ENCODE data around the gene UQCRC1.

DNA sequence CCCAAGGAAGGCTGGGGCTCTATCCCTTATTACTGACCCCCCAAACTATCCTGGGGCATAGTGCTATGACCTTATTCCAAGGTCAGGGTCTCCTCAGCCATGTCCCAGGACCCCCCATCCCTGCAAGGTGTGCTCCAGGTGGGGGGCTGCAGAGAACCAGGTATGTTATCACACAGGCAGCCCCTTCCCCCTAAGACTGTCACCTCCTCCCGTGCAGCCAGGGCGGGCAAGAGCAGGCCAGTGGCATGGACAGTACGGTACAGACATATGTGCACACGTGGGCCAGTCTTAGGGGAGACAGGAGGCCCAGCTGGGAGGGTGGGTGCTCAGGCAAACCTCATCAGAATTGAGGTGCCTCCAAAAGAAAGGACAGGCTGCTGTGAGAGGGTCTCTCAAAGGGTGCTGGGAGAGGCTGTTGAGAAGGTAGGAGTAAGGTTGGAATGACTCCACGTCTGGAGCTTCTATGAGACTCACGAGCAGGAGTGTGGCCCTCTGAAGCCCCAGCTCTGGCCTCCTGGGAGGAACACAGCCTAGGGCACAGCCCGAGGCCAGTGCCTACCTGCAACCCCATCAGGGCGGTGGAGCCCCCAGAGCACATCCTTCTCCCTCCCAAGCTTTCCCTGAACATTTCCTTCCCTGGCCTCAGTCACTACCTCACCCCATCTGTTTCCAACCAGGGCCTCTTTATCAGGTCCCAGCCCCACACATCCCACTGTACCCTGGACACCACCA, 12.6 kb downstream of the UQCRC1 start:
- TF ChIP-seq HDAC2 (IDR thresholded peaks at IDR 0.05) (no peak), HOXA7 (CRISPR knock-in tag; IDR thresholded peaks at IDR 0.05) (no peak), BHLHE40 (IDR thresholded peaks at IDR 0.05; ENCODE audit: low read depth, low read length) (no peak), POLR2A (IDR thresholded peaks at IDR 0.05; ENCODE audit: low read length) (no peak), ESRRA (IDR thresholded peaks at IDR 0.05; ENCODE audit: borderline replicate concordance, low read length) (no peak)
- TF ChIP-seq, protein P1, sequence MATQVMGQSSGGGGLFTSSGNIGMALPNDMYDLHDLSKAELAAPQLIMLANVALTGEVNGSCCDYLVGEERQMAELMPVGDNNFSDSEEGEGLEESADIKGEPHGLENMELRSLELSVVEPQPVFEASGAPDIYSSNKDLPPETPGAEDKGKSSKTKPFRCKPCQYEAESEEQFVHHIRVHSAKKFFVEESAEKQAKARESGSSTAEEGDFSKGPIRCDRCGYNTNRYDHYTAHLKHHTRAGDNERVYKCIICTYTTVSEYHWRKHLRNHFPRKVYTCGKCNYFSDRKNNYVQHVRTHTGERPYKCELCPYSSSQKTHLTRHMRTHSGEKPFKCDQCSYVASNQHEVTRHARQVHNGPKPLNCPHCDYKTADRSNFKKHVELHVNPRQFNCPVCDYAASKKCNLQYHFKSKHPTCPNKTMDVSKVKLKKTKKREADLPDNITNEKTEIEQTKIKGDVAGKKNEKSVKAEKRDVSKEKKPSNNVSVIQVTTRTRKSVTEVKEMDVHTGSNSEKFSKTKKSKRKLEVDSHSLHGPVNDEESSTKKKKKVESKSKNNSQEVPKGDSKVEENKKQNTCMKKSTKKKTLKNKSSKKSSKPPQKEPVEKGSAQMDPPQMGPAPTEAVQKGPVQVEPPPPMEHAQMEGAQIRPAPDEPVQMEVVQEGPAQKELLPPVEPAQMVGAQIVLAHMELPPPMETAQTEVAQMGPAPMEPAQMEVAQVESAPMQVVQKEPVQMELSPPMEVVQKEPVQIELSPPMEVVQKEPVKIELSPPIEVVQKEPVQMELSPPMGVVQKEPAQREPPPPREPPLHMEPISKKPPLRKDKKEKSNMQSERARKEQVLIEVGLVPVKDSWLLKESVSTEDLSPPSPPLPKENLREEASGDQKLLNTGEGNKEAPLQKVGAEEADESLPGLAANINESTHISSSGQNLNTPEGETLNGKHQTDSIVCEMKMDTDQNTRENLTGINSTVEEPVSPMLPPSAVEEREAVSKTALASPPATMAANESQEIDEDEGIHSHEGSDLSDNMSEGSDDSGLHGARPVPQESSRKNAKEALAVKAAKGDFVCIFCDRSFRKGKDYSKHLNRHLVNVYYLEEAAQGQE (IDR thresholded peaks at IDR 0.05), result no peak
- TF ChIP-seq, protein P2, sequence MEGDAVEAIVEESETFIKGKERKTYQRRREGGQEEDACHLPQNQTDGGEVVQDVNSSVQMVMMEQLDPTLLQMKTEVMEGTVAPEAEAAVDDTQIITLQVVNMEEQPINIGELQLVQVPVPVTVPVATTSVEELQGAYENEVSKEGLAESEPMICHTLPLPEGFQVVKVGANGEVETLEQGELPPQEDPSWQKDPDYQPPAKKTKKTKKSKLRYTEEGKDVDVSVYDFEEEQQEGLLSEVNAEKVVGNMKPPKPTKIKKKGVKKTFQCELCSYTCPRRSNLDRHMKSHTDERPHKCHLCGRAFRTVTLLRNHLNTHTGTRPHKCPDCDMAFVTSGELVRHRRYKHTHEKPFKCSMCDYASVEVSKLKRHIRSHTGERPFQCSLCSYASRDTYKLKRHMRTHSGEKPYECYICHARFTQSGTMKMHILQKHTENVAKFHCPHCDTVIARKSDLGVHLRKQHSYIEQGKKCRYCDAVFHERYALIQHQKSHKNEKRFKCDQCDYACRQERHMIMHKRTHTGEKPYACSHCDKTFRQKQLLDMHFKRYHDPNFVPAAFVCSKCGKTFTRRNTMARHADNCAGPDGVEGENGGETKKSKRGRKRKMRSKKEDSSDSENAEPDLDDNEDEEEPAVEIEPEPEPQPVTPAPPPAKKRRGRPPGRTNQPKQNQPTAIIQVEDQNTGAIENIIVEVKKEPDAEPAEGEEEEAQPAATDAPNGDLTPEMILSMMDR (IDR thresholded peaks at IDR 0.05), result no peak

All from A549 (cell line).